Right lobe of liver (tissue), 6 donors: ENCODE data around the gene FAM20C. TPM values are rescaled to one million over a fixed set of nuclear protein-coding genes. Genes with fewer than 3 reads are reported as not detected.

Experiments used
- ATAC-seq, 4 donors: fragments of 200-7000 bp; cut with Tn5 transposase; one replicate each; pipeline ENCODE4 v1.9.1; 2020; ENCODE audit warnings: mild to moderate bottlenecking in 4 of 4, moderate library complexity in 4 of 4
- DNase-seq, 3 donors: peaks; one replicate each; pipeline ENCODE4 v3.0.0-alpha.2; 2020
- H3K27ac ChIP-seq, 3 donors: fragments of 200-600 bp; one replicate each; pipeline ENCODE4 v1.8.0; 2022
- H3K27me3 ChIP-seq, 2 donors: fragments of 200-600 bp; one replicate each; pipeline ENCODE4 v1.8.0; 2022
- H3K36me3 ChIP-seq, 4 donors: fragments of 200-600 bp; sonication (generic) in 1 of 4; one replicate each; pipeline versions ENCODE4 v1.5.1 to v1.8.0; 2017 to 2022; ENCODE audit warnings: control low read depth in 1 of 4
- H3K4me1 ChIP-seq, 4 donors: fragments of 200-600 bp; sonication (generic) in 1 of 4; one replicate each; pipeline versions ENCODE4 v1.5.1 to v1.8.0; 2017 to 2022; ENCODE audit warnings: control low read depth in 1 of 4
- H3K4me3 ChIP-seq, 3 donors: fragments of 200-600 bp; one replicate each; pipeline ENCODE4 v1.8.0; 2022
- H3K9me3 ChIP-seq, 4 donors: fragments of 200-600 bp; sonication (generic) in 1 of 4; one replicate each; pipeline versions ENCODE4 v1.5.1 to v1.8.0; 2017 to 2022; ENCODE audit warnings: control low read depth in 1 of 4
- CTCF ChIP-seq, 4 donors: fragments of 200-600 bp in 3 of 4; fragments of 450-650 bp in 1 of 4; IDR thresholded peaks; one replicate each; pipeline versions ENCODE4 v1.5.1 to v1.8.0; 2016 to 2022; ENCODE audit warnings: antibody characterized with exemption in 4 of 4, mild to moderate bottlenecking in 2 of 4
- POLR2A ChIP-seq: fragments of 450-650 bp; IDR thresholded peaks from one replicate; pipeline ENCODE4 v1.6.1; 2017; ENCODE audit warnings: antibody characterized with exemption, mild to moderate bottlenecking
- WGBS: methylation state at CpG from one replicate; pipeline ENCODE4 v1.1.6; 2018; ENCODE audit warnings: low coverage, low lambda C conversion rate; ENCODE audit not compliant: insufficient coverage; ENCODE audit errors: missing lambda C conversion rate; 5-methylcytosine and 5-hydroxymethylcytosine counted together
- intact Hi-C, 2 donors: fragments of 100-400 bp; cut with DNase I; formaldehyde crosslinking; loops; one replicate each; pipeline versions ENCODE4 v1.11.2 to v1.14.1; 2022
- long read RNA-seq: library from polyadenylated mRNA; unstranded; transcript quantifications from one replicate; pipeline ENCODE4 v2.0.0, GENCODE V29; 2019
- total RNA-seq, 6 experiments: library from RNA; depleted of rRNA in 2 of 6; stranded (reverse); fragments of >200 nt in 2 of 6; fragmentation: NEBNext Ultra II Directional in 3 of 6; extraction: Animal tissue kit (Norgen Biotek cat#: 25700) in 3 of 6; gene quantifications; one replicate each; pipeline versions ENCODE4 v1.1.0 to v1.2.4, GENCODE V29; 2016 to 2023
- donor health status: DM: no; HTN: yes; CAD: no.
- donor health status: DM: no; HTN: no; CAD: no.
- donor health status: DM: no; HTN: no; CAD: no.
- donor health status: DM: no; HTN: yes; CAD: no.
- donor health status: DM: no; HTN: yes; CAD: no.

FAM20C gene
- total RNA-seq: 10 to 100 TPM; 32.1 to 73.8 (median 57.3) TPM
- long read RNA-seq, partial matches to known transcripts: 0 of 1 reads
- long read RNA-seq, other reads (novel, unspliced or antisense): 0 of 1 reads

GRCh38 chr7:191981-192649 is at the start of gene FAM20C:
Gene FAM20C (plus strand): TSS chr7:192571. CDS start chr7:193200, 629 bp downstream.
- 0% methylated on average over 1 of the region's 89 CpGs for WGBS
- Histone ChIP-seq H3K27ac (peak within 1 kb of the TSS; percentile 57 to 87 (median 72)), H3K4me1 (peaks cover 0 to 22% (median 11%) of the 10 kb centered on the region in 4 donors), H3K36me3 (peaks cover 0 to 19% (median 7%) of the 10 kb centered on the region in 4 donors), H3K9me3 (no peaks in the 10 kb centered on the region), H3K27me3 (no peaks in the 10 kb centered on the region), H3K4me3 (peak within 1 kb of the TSS; percentile 62 to 91 (median 66))
- TF ChIP-seq POLR2A: peak; percentile 91
- TF ChIP-seq CTCF (IDR thresholded peaks at IDR 0.05): no peak
- ATAC-seq (peak; percentile 69 to 80 (median 74)), DNase-seq (peak; percentile 92 to 94 (median 94))
- intact Hi-C loops: no loop called here

- 94% methylated on average over 13 of the region's 22 CpGs for WGBS
- H3K4me1 ChIP-seq: peaks cover 0 to 21% (median 11%) of the 10 kb centered on the region in 4 donors
- no peaks in the 10 kb centered on the region for H3K27me3 ChIP-seq
- ATAC-seq (no peak), DNase-seq (peak in 1 of 3 donors; percentile 54)
- intact Hi-C loops: no loop called here
- TF ChIP-seq POLR2A: no peak
- no peak for TF ChIP-seq CTCF (IDR thresholded peaks at IDR 0.05)
- H3K9me3 ChIP-seq: no peaks in the 10 kb centered on the region
- H3K27ac ChIP-seq: peak overlapping the region in 2 of 3 donors; percentile 72 to 79
- H3K36me3 ChIP-seq: no peaks in the 10 kb centered on the region
- no peak overlapping the region for H3K4me3 ChIP-seq
These were observed 49.1 kb upstream of the FAM20C start for GRCh38 chr7:143145-143751.

GRCh38 chr7:143811-144453 is 48.4 kb upstream of the FAM20C start:
- peak in 1 of 3 donors; percentile 42 for DNase-seq
- Histone ChIP-seq H3K36me3 (no peaks in the 10 kb centered on the region), H3K27ac (peak overlapping the region in 2 of 3 donors; percentile 1 to 79), H3K27me3 (no peaks in the 10 kb centered on the region), H3K4me1 (peaks cover 0 to 21% (median 11%) of the 10 kb centered on the region in 4 donors), H3K9me3 (no peaks in the 10 kb centered on the region), H3K4me3 (no peak overlapping the region)
- TF ChIP-seq CTCF (IDR thresholded peaks at IDR 0.05) (no peak), POLR2A (no peak)
- intact Hi-C loops: no loop called here
- 71% methylated on average over 10 of the region's 12 CpGs for WGBS
- no peak for ATAC-seq

GRCh38 chr7:144454-144826 is 47.9 kb upstream of the FAM20C start:
- ATAC-seq (no peak), DNase-seq (peak in 1 of 3 donors; percentile 50)
- Histone ChIP-seq H3K4me1 (peaks cover 0 to 21% (median 11%) of the 10 kb centered on the region in 4 donors), H3K9me3 (no peaks in the 10 kb centered on the region), H3K4me3 (no peak overlapping the region), H3K36me3 (no peaks in the 10 kb centered on the region), H3K27ac (peak overlapping the region in 1 of 3 donors; percentile 1), H3K27me3 (no peaks in the 10 kb centered on the region)
- WGBS: 93% methylated on average over 10 of the region's 15 CpGs
- no peak for TF ChIP-seq CTCF (IDR thresholded peaks at IDR 0.05)
- TF ChIP-seq POLR2A: no peak
- intact Hi-C loops: no loop called here
